Esophagus squamous epithelium (tissue), 4 donors: ENCODE data around the gene PPP3R2.

Source experiments
- POLR2A ChIP-seq, 4 donors: fragments of 450-650 bp; IDR thresholded peaks; one replicate each; pipeline ENCODE4 v1.6.1; 2017; ENCODE audit warnings: antibody characterized with exemption in 4 of 4, mild to moderate bottlenecking in 4 of 4, moderate library complexity in 3 of 4
- TF ChIP-seq, protein P1 (sequence below), 6 experiments: fragments of 450-650 bp in 4 of 6; fragments of 200-600 bp in 2 of 6; sonication (generic) in 2 of 6; IDR thresholded peaks; one replicate each; pipeline ENCODE4 v1.5.1; 2016 to 2019; ENCODE audit warnings: antibody characterized with exemption in 6 of 6, mild to moderate bottlenecking in 4 of 6, moderate library complexity in 4 of 6

DNA sequence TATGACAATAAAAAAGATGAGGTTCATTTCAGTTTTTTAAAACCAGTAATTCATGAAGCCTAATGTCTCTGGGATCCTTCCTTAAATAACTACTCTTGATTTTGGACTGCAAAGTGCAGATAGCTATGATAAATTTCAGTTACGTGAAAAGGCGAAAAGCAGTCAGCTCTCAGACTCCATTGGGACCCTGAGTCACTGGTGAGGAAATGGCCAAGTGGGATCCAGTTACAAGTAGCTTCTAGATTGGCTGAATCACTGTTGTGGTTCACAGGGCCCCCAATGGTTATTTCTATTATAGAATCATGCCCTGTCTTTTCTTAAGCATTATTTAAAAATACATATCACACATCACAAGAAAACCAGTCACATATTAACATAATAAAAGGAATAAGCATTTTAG is 31.1 kb upstream of the PPP3R2 start:
- TF ChIP-seq, protein P1, sequence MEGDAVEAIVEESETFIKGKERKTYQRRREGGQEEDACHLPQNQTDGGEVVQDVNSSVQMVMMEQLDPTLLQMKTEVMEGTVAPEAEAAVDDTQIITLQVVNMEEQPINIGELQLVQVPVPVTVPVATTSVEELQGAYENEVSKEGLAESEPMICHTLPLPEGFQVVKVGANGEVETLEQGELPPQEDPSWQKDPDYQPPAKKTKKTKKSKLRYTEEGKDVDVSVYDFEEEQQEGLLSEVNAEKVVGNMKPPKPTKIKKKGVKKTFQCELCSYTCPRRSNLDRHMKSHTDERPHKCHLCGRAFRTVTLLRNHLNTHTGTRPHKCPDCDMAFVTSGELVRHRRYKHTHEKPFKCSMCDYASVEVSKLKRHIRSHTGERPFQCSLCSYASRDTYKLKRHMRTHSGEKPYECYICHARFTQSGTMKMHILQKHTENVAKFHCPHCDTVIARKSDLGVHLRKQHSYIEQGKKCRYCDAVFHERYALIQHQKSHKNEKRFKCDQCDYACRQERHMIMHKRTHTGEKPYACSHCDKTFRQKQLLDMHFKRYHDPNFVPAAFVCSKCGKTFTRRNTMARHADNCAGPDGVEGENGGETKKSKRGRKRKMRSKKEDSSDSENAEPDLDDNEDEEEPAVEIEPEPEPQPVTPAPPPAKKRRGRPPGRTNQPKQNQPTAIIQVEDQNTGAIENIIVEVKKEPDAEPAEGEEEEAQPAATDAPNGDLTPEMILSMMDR (IDR thresholded peaks at IDR 0.05) = no peak
- TF ChIP-seq POLR2A (IDR thresholded peaks at IDR 0.05) = no peak
